ENCODE measurements around the gene NCAM2. TPM values are rescaled to one million over a fixed set of nuclear protein-coding genes. Genes with fewer than 3 reads are reported as not detected.

NCAM2 gene
- polyA plus RNA-seq, 3 donors: 5.7 to 9.8 (median 5.9) TPM

GRCh38 chr21:21165063-21165645 is 166.9 kb downstream of the NCAM2 start:
- DNase-seq: peak; percentile 36

- no peak for DNase-seq
Observed at GRCh38 chr21:21174676-21175075, 176.5 kb downstream of the NCAM2 start.

DNA sequence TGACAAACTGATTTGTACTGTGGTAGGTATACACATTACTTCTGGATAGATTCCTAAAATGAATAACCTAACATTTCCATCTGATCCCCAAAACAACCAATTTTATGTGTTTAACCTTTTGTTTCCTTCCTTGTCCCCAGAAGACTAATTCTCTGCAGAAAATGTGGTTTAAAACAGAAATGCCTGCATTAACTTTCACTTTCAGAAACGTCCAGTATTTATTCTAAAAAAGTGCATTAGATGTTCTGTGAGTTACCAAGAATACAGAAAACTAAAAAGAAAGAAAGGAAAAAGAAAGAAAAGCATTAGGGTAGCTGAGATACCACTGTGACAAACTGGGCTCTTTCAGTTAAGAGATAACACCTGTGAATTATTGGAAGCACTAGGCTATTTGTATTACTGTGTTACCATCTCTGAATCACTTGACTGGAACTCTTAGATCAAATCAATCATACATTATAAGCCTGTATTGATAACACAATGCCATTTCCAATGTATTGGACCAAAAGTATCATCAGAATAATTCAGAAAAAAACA is 177.7 kb downstream of the NCAM2 start:
- DNase-seq: no peak

DNA sequence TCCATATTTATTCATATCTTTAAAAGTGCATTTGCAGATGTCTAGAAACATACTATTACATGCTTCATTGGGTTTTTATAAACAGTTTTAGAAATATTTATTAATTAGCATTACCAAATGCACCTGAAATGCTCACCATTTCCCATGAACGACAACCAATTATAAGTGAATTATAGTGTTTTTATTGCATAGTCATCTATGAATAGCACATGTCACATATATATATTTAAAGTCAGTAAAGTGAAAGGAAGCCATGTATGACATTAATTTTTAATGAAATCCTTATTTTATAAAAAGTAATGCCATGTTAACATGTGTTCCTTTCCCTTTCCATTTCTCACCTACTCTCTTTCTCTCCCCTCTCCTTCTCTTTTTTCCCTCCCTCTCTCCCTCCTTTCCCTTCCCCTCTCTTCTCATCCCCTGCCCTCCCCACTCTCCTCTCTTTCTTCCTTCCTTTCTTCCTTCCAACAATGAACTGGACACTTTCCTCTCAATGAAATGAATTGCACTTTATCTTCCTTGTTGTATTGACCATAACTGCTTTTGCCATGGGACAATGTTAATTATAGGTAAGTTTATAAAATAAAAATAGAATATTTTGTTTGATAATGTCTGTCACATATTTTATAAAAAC is 179.3 kb downstream of the NCAM2 start:
- DNase-seq: no peak

DNA sequence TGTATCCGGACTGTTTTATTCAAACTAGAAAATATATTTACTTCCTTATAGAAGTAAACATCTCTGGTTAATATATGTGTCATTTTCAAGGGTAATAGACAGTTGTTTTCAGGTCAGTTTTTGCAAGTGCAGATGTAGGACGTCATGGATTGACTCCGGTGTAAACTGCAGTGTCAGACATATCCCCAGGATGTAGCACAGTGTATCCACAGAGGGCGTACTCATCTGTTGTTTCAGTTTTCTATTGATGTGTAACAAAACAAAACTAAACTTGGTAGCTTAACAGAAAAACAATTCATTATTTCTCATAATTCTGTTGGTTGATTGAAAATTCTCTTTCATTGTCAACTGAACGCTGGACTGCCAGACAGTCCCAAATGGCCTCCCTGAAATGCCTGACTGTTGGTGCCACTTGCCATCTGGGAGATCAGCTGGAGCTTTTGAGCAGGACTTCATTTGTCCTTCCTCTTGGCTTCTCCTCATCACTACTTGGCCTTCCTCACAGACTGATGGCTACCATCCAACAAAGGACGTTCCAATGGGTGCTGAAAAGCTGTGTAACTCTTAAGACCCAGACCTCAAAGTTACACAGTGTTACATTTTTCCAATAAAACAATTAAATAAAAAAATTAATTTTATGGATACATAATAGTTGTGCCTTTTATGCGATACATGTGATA is 181.6 kb downstream of the NCAM2 start:
- DNase-seq: no peak

- DNase-seq: no peak
Observed at GRCh38 chr21:21182401-21183010, 184.3 kb downstream of the NCAM2 start.

DNA sequence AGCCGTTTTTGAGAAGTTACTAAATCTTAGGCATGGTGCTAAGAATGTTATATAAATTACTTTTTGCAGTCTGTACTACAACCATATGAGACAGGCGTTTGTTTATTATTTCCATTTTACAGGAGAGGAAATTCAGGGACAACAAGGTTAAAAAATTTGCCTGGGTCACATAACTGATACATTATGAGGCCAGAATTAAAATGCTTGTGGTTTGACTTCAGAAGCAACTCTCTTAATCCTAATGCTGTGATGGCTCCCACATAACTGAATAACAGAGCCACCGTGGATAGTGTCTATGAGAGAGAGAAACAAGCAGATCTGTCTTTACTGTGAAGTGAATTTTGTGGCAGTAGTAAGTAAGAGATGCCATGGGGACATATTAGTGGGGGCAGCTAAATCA is 184.9 kb downstream of the NCAM2 start:
- no peak for DNase-seq

DNA sequence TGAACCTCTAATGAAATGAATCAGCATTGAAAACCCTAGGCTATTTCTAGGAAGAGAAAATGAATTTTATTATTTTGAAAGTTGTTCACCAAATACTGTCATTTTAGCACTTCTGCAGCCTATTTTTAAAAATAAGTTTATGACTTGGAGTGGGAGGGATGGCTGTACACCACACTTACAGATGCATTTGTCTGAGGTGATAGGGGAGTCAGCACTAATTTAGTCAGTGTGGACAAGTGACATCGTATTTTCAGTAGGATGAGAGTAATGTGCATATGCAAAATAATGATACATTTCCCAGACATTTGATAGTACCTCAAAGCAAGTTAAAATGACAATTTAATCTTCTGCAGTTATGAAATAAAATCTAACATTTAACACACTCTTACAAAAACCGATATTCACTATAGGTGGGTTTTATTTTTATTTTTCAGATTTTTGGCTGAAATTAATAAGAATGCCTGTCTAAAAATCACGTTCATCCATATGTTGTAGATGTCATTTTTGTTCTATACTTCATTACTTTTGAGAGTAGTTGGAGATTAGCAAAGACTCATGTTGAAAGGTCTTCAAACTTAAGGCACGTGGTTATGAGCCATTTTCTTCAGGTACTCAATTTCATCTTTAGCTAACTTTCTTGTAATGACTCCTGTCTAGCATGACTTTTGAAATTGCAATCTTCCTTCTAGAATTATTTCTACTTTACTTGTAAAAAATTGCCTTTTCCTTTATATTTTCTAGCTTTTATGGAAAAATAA is 186.7 kb downstream of the NCAM2 start:
- no peak for DNase-seq

- DNase-seq: no peak
Observed at GRCh38 chr21:21187579-21187978, 189.4 kb downstream of the NCAM2 start.

GRCh38 chr21:21188513-21189195 is 190.4 kb downstream of the NCAM2 start:
- DNase-seq: no peak

DNA sequence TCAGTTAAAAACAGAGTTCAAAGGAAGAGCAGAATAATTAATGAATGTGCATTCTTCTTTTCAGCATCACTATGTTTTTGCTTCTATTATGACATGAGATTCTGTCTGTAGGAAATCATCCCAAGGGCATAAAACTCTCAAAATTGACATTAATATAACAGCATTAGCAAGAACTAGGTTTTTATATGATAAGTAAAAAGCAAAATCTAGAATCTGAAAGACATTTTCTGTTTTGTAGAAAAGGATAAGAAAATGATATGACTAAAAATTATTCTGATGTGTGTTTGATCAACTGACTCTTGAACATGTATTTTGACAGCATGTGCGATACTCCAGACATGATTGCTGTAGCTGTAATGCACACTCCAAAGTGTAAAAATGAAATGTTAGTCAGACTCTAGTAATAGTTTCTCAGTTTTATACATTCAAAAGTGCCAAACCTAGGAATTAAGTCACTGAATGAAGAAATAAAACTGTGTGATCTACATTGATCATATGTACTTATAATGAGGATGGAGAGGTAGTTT is 197.3 kb downstream of the NCAM2 start:
- no peak for DNase-seq

DNA sequence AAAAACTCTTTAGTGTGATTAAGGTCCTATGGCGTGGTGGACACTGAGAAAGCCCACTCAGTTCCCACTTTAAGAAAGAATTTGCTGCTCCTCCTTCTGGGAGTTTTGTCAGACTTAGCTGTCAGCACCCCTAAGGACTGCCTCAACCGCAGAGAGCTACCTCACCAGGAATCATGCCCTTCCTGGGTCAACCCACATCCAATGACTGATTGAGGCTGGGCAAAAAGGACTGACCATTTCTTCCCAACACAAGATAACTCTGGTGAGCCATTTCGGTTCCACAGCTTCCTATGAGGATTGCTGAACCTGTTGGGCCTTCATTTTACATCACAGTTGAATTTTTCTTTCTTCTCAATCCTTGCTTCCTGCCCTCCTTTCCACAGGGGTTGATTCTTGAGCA is 197.9 kb downstream of the NCAM2 start:
- no peak for DNase-seq

DNA sequence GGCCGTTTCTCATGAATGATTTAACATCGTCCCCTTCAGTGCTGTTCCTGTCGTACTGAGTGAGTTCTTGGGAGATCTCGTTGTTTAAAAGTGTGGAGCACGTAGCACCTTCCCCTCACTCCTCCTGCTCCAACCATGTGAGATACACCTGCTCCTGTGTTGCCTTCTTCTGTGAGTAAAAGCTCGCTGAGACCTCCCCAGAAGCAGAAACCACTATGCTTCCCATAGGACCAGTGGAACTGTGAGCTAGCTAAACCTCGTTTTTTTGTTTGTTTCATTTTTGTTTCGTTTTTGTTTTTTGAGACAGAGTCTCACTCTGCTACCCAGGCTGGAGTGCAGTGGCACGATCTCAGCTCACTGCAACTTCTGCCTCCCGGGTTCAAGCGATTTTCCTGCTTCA is 198.6 kb downstream of the NCAM2 start:
- DNase-seq: no peak

DNA sequence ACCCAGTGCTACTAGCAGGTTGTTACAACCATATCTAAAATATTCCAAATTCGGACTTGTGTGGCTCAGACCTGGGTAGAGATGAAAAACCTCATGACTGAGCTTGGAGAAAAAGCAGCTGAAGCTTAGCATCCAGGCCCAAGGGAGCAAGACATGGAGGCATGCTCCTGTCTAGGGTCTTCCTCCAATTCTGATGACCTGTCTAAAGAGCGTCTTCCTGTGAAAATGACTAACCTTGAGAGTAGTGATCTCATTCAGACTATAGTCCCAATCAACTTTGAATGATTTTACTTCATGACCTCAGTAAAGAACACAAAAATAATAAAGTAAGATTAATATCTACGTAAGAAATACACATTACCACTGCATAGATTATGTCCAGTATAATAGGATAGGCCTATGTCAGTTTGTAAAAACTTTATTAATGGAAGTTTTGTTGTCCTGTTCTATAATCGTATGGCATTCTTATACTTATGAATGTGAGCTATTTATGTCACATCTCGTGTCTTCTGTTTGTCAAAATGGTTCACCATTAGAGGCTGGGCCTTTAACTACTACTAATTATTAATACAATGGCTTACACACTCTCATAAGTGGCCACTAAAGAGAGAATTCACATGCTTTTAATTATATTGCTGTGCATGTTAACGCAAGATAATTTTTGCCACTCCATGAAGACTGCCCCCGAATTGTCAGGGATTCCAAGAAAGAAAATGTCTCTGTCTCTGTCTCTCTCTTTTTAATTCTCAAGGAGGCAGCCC is 201.3 kb downstream of the NCAM2 start:
- DNase-seq: no peak

DNA sequence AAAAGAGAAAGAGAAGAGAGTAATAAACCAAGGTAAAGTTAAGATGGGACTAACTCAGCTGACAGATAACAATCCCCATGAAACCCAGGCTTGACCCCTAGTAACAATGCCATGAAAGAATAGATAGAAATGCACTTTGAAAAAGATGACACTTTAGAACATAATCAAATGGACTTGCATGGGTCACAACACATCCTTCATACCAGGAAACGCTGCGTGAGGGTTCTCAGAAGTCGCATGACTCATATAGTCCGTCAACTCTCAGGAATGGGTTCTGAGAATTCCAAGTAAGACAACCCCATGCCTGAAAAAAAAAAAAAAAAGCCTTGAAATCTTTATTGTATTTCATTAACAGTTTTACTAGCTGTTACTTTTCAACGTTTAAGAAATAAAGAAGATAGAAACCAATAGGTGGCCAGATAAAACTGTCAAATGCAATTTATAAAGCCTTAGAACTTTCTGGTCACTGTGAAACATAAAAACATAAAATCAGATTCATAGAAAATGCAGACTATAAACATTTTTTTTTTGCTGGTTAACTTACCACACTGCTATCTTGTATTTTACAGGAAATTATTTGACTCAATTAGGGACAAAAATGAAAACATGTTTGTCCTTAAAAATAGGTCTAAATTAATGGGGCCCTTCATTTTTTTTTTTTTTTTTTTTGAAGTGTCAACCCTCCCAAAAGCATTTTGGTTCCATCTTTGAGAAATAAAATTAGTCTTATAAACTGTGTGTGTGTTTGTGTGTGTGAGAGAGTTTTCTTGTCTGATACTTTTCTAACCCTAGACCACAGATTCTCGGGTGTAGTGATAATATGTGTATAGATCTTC is 202.1 kb downstream of the NCAM2 start:
- peak; percentile 26 for DNase-seq

DNA sequence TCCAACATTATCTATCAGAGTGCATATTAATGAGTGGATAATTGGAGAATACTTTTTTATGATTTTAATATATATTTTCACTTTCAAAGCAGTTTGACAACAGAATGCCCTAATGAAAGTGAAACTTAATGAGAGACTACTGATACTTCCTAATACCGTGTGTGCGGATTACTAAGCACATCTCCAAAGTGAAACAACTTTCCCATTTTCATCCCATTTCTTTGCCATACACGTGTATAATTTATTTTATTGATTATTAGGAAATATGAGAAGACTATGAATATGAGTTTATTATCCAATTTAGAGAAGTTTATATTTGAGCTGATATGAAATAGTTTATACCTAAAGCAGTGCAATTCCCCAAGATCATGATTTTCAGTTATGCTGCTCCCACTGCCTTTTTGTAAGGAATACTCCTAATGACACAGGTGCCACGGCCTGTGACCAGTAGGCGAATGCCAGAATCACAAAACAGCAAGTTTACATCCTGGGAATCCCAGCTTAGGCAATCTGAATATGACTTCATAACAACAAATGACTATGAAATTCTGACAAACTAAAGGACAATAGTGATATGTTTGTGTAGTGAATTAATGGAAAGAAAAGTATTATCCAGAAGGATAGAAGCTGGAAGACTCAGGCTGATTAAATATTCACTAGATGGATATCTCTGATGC is 202.9 kb downstream of the NCAM2 start:
- DNase-seq: no peak

- no peak for DNase-seq
Observed at GRCh38 chr21:21203822-21204339, 205.7 kb downstream of the NCAM2 start.

DNA sequence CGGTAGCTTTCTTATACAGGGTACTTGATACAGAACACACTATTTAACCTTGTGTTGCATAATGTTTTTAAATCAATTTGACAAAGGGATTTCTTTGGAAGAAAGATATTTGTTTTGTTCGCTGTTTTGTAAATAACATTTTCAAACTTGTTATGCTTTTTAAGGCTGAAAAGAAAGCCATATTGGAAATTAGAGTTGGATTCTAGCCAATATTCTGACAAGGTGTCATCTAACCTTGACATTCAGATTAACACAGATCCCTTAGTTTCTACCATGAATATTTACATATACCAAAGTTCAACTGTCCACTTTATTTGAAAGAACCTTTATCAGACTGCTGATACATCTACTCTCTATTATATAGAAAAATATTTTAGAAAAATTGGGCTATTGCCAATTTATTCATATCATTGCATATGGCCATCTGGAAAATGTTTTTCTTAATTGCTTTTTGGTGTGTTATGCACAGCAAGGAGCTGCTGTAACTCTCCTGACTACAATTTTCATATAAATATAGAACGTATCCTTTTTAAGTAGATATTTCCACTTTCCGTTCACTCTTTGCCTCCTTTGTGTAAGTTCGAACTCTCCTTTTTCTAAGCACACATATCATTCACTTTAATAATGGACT is 206.3 kb downstream of the NCAM2 start:
- no peak for DNase-seq
